ENCODE measurements around the gene UBE2QL1. TPM values are rescaled to one million over a fixed set of nuclear protein-coding genes. Genes with fewer than 3 reads are reported as not detected.

The UBE2QL1 gene
- total RNA-seq, 1 donor from 2014 or later: not detected

DNA sequence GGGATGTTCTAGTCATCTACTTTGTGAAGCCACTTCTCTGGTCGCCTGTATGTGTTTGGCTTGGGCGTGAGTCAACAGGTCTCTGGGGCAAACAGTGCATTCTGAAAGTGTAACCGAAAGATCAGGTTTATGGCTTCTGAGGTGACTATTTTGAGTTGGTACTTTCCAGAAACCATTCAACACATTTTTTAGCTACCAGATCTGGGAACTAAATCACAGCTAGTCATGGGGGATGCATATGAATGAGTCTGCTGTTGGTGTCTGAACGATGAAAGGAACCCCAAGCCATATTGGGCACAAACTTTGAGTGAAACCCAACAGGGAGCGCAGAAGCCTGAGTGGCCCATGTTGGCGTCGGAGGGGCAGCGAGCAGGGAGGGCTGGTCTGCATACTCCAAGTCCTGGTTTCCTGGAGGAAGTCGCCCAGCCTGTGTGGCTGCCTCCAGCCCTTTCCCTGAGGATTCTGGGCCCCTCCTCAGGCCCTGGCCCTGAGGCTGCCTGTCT is 35.3 kb downstream of the UBE2QL1 start:
- DNase-seq (ENCODE audit: extremely low spot score, unreplicated experiment): no peak
- Mint-ChIP-seq H3K27me3 (ENCODE audit: unreplicated experiment) (peaks cover 10% of the 10 kb centered on the region), H3K9me3 (ENCODE audit: unreplicated experiment) (no peaks in the 10 kb centered on the region), H3K36me3 (ENCODE audit: unreplicated experiment) (no peaks in the 10 kb centered on the region), H3K27ac (ENCODE audit: unreplicated experiment) (no peak overlapping the region), H3K4me3 (ENCODE audit: unreplicated experiment) (no peak overlapping the region), H3K4me1 (ENCODE audit: unreplicated experiment) (no peaks in the 10 kb centered on the region)
- TF ChIP-seq, protein P1, sequence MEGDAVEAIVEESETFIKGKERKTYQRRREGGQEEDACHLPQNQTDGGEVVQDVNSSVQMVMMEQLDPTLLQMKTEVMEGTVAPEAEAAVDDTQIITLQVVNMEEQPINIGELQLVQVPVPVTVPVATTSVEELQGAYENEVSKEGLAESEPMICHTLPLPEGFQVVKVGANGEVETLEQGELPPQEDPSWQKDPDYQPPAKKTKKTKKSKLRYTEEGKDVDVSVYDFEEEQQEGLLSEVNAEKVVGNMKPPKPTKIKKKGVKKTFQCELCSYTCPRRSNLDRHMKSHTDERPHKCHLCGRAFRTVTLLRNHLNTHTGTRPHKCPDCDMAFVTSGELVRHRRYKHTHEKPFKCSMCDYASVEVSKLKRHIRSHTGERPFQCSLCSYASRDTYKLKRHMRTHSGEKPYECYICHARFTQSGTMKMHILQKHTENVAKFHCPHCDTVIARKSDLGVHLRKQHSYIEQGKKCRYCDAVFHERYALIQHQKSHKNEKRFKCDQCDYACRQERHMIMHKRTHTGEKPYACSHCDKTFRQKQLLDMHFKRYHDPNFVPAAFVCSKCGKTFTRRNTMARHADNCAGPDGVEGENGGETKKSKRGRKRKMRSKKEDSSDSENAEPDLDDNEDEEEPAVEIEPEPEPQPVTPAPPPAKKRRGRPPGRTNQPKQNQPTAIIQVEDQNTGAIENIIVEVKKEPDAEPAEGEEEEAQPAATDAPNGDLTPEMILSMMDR (IDR thresholded peaks at IDR 0.05): no peak

DNA sequence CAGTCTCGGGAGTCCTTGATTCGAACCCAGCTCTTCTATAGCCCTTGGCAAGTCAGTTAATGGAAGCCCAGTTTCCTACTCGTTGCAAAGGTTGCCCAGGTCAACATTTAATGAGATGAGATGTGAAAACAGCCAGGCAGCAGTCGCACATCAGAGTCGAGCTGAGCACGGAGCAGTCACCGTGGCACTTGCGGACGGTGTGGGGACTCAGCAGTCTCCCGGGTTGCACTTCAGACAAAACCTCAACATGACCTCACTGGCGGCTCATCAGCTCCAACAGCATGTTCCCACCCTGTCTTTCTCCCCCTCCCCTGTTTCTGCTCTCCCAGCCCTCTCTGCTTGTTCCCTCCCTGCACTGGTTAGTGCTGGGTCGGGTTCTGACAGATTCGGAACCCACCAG is 35.8 kb downstream of the UBE2QL1 start:
- no peak for DNase-seq (ENCODE audit: extremely low spot score, unreplicated experiment)
- H3K36me3 Mint-ChIP-seq (ENCODE audit: unreplicated experiment): no peaks in the 10 kb centered on the region
- no peak overlapping the region for H3K4me3 Mint-ChIP-seq (ENCODE audit: unreplicated experiment)
- H3K4me1 Mint-ChIP-seq (ENCODE audit: unreplicated experiment): no peaks in the 10 kb centered on the region
- TF ChIP-seq, protein P1 (IDR thresholded peaks at IDR 0.05): no peak
- H3K27me3 Mint-ChIP-seq (ENCODE audit: unreplicated experiment): peaks cover 10% of the 10 kb centered on the region
- H3K9me3 Mint-ChIP-seq (ENCODE audit: unreplicated experiment): no peaks in the 10 kb centered on the region
- H3K27ac Mint-ChIP-seq (ENCODE audit: unreplicated experiment): no peak overlapping the region

DNA sequence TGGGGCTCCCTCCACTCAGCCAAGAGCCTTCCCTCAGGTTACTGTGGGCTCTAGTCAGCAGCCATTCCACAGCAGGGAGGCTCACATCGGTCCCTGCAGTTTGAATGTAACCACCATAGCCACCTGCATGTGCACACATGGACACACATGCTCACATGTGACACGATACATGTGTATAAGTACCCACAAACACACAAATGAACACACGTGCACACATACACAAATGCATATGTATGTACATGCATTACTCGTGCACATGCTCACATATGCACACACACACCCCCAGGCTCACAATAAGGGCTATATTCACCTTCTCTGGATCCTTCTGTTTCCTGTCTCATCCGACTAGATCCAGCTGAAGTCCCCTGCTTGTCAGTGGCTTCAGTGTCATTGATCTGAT is 36.2 kb downstream of the UBE2QL1 start:
- Mint-ChIP-seq H3K27me3 (ENCODE audit: unreplicated experiment) (peaks cover 10% of the 10 kb centered on the region), H3K4me1 (ENCODE audit: unreplicated experiment) (no peaks in the 10 kb centered on the region), H3K4me3 (ENCODE audit: unreplicated experiment) (no peak overlapping the region), H3K27ac (ENCODE audit: unreplicated experiment) (no peak overlapping the region), H3K36me3 (ENCODE audit: unreplicated experiment) (no peaks in the 10 kb centered on the region), H3K9me3 (ENCODE audit: unreplicated experiment) (no peaks in the 10 kb centered on the region)
- TF ChIP-seq, protein P1 (IDR thresholded peaks at IDR 0.05): no peak
- DNase-seq (ENCODE audit: extremely low spot score, unreplicated experiment): no peak

DNA sequence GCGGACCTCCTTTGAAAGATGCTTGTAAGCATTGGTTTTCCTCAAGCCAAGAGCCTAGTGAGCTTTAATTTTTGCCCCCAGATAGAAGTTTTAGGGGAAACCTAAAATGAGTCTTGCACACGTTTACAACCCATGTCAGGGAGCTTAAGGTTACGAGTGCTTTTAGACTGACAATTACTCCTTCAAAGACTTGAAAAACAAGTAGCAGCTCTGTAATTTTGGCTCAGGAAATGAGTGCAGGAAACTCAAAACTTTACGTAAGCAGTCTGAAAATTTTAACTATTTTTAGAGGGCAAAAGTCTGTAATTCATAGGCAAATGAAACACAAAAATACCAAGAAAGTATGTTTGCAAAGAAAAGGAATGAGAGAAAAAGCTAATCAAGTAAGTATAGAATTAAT is 36.8 kb downstream of the UBE2QL1 start:
- H3K9me3 Mint-ChIP-seq (ENCODE audit: unreplicated experiment): no peaks in the 10 kb centered on the region
- TF ChIP-seq, protein P1 (IDR thresholded peaks at IDR 0.05): no peak
- H3K27ac Mint-ChIP-seq (ENCODE audit: unreplicated experiment): no peak overlapping the region
- H3K4me3 Mint-ChIP-seq (ENCODE audit: unreplicated experiment): no peak overlapping the region
- no peaks in the 10 kb centered on the region for H3K36me3 Mint-ChIP-seq (ENCODE audit: unreplicated experiment)
- peaks cover 10% of the 10 kb centered on the region for H3K27me3 Mint-ChIP-seq (ENCODE audit: unreplicated experiment)
- no peaks in the 10 kb centered on the region for H3K4me1 Mint-ChIP-seq (ENCODE audit: unreplicated experiment)
- no peak for DNase-seq (ENCODE audit: extremely low spot score, unreplicated experiment)

DNA sequence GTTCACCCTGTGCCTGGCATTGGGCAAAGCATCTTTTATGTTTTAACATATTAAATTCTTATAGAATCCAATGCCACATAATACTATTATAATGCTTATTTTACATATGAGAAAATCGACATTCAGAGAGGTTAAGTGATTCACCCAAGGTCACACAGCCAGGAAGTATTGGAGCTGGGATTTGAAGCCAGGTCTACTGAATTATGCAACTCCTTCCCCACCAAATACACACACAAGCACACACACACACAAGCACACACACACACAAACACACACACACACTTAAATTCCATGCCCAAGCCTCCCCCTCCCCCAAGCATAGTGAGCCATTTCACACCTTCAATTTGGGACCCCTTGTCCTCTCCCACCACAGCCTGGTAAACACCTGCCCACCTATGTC is 37.4 kb downstream of the UBE2QL1 start:
- Mint-ChIP-seq H3K27ac (ENCODE audit: unreplicated experiment) (no peak overlapping the region), H3K4me3 (ENCODE audit: unreplicated experiment) (no peak overlapping the region), H3K36me3 (ENCODE audit: unreplicated experiment) (no peaks in the 10 kb centered on the region), H3K27me3 (ENCODE audit: unreplicated experiment) (peaks cover 12% of the 10 kb centered on the region), H3K9me3 (ENCODE audit: unreplicated experiment) (no peaks in the 10 kb centered on the region), H3K4me1 (ENCODE audit: unreplicated experiment) (peaks cover 2% of the 10 kb centered on the region)
- TF ChIP-seq, protein P1 (IDR thresholded peaks at IDR 0.05): no peak
- no peak for DNase-seq (ENCODE audit: extremely low spot score, unreplicated experiment)
